Chondrocyte (in vitro differentiated cells): ENCODE results near the gene VWDE. TPM values are rescaled to one million over a fixed set of nuclear protein-coding genes. Genes with fewer than 3 reads are reported as not detected.

Source experiments
- DNase-seq: peaks from one replicate; pipeline ENCODE4 v3.0.0; 2021; ENCODE audit warnings: mixed read lengths, low spot score
- H3K27ac Mint-ChIP-seq: one replicate; pipeline ENCODE4 v1.8.0; 2021; ENCODE audit warnings: mild to moderate bottlenecking, moderate library complexity, mixed read lengths; ENCODE audit not compliant: unreplicated experiment
- H3K27me3 Mint-ChIP-seq: 2 replicates; pipeline ENCODE4 v1.8.0; 2021; ENCODE audit warnings: low read depth, mixed read lengths
- H3K36me3 Mint-ChIP-seq: 2 replicates; pipeline ENCODE4 v1.8.0; 2021; ENCODE audit warnings: low read depth, mixed read lengths
- H3K4me1 Mint-ChIP-seq: 2 replicates; pipeline ENCODE4 v1.8.0; 2021; ENCODE audit warnings: low read depth, mild to moderate bottlenecking, mixed read lengths
- H3K4me3 Mint-ChIP-seq: one replicate; pipeline ENCODE4 v1.8.0; 2021; ENCODE audit warnings: mild to moderate bottlenecking, moderate library complexity, mixed read lengths; ENCODE audit not compliant: unreplicated experiment
- H3K9me3 Mint-ChIP-seq: 2 replicates; pipeline ENCODE4 v1.8.0; 2021; ENCODE audit warnings: low read depth, mixed read lengths
- CTCF ChIP-seq: fragments of 200-600 bp; sonication (generic); IDR thresholded peaks from 2 replicates; pipeline ENCODE4 v1.5.0; 2021; ENCODE audit warnings: antibody characterized with exemption, mild to moderate bottlenecking, moderate library complexity
- total RNA-seq: library from RNA; stranded (reverse); gene quantifications from 3 replicates; pipeline ENCODE4 v1.2.1, GENCODE V29; 2021

The VWDE gene
- total RNA-seq, 1 donor from 2014 or later, result not detected

DNA sequence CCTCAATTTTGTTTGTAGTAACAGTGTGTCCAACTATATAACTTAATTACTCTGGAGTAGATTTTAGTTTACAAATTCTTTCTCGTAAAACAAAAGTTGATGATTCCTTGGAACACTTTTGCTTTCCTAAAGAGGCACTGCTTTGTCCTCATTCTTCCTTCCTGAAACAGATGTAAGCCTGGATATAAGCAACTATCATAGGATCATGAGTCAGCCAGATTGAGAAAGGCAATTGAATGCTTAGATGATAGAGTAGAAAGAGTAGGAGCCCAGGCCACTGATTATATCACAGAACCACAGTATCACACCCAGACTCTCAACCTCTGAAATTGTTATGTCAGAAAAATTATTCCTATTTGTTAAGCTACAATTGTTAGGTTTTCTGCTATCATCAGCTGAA, 122.6 kb downstream of the VWDE start:
- Mint-ChIP-seq H3K4me1 (no peaks in the 10 kb centered on the region), H3K36me3 (no peaks in the 10 kb centered on the region), H3K9me3 (peaks cover 5% of the 10 kb centered on the region), H3K4me3 (no peak overlapping the region), H3K27ac (no peak overlapping the region), H3K27me3 (peaks cover 5% of the 10 kb centered on the region)
- no peak for TF ChIP-seq CTCF
- DNase-seq, result no peak

Other genes starting within 250 kb of the VWDE start
- gene TMEM106B, start 192.6 kb downstream of the VWDE start, total RNA-seq, result 45.5 to 56.7 TPM (median 47.8 TPM) in 3 replicates
- 0.65 to 2.6 TPM (median 0.82 TPM) in 3 replicates for gene SCIN, start 166.9 kb upstream of the VWDE start, total RNA-seq